GM13976 (cell line): Measurements from ENCODE around the gene GJA4.

ENCODE experiments used
- DNase-seq: peaks from one replicate; pipeline ENCODE4 v3.0.0; 2012; ENCODE audit warnings: low spot score
- CTCF ChIP-seq: IDR thresholded peaks from 2 replicates; pipeline ENCODE4 v1.5.1; 2012; ENCODE audit warnings: borderline replicate concordance, mild to moderate bottlenecking; ENCODE audit not compliant: insufficient read depth; ENCODE audit errors: extremely low read depth, missing control alignments, control extremely low read depth
- in situ Hi-C: fragments of 300-500 bp; cut with MboI; formaldehyde crosslinking; loops from one replicate; pipeline ENCODE4 v1.12.0; 2022; ENCODE audit warnings: low sequenced_read_pairs, mixed read lengths, inconsistent platforms; ENCODE audit not compliant: unreplicated experiment

Gene GJA4

GRCh38 chr1:34777519-34778321 is 15.1 kb upstream of the GJA4 start:
- in situ Hi-C loops = no loop called here
- TF ChIP-seq CTCF = no peak
- no peak for DNase-seq

- DNase-seq = no peak
- in situ Hi-C loops = no loop called here
- TF ChIP-seq CTCF = no peak
Observed at GRCh38 chr1:34778381-34778780, 14.4 kb upstream of the GJA4 start.

- no peak for TF ChIP-seq CTCF
- in situ Hi-C loops = no loop called here
- no peak for DNase-seq
Observed at GRCh38 chr1:34779005-34779404, 13.8 kb upstream of the GJA4 start.

- no peak for TF ChIP-seq CTCF
- in situ Hi-C loops = no loop called here
- DNase-seq = no peak
Observed at GRCh38 chr1:34779526-34779925, 13.3 kb upstream of the GJA4 start.

- no peak for TF ChIP-seq CTCF
- no peak for DNase-seq
- in situ Hi-C loops = no loop called here
Observed at GRCh38 chr1:34779962-34780361, 12.8 kb upstream of the GJA4 start.

- DNase-seq = no peak
- in situ Hi-C loops = no loop called here
- no peak for TF ChIP-seq CTCF
Observed at GRCh38 chr1:34780528-34780927, 12.3 kb upstream of the GJA4 start.

GRCh38 chr1:34781071-34781843 is 11.5 kb upstream of the GJA4 start, which contains the start of gene GJB3:
TSS of gene GJB3 (plus strand) at chr1:34781214. CDS start at chr1:34784763, 3,549 bp downstream.
- no peak for TF ChIP-seq CTCF
- in situ Hi-C loops = no loop called here
- DNase-seq = no peak
